ENCODE measurements around the gene BOLL. TPM values are rescaled to one million over a fixed set of nuclear protein-coding genes. Genes with fewer than 3 reads are reported as not detected.
"Not testable (repeated sequence)": the region's sequence is repeated elsewhere in the genome, so short reads cannot be mapped to it uniquely, and the experiment has no call there.

Gene BOLL
- total RNA-seq, 1 donor from 2014 or later = not detected

DNA sequence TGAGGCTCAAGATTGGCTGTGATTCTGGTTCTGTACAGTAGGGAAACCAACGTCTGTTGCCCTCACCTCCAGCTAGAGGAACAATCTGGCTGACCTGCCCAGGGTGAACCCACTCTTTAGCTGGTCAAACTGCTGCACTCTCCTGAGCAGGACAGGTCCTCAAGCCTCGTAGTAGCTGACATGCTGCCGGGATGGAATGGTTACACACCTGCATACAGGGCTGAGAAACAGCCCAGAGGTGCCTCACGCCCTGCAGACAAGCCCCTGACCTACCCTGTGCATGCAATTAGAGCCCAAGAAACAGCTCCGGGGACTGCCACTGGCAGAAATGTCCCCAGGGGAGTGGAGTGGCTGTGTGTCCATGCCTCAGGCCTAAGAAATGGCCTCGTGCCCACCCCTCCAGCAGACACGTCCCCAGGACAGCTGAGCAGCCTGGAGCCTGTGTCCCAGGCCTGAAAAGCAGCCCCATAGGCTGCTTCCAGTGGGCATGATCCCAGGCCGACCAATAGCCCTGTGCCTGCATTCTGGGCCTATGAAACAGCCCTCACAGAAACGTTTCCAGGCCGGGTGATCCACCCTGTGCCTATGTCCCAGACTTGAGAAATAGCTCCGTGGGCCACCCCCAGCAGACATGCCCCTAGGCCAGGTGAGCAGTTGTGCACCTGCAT, 25.4 kb downstream of the BOLL start:
- peak; percentile 10 for ATAC-seq
- TF ChIP-seq, protein P1, sequence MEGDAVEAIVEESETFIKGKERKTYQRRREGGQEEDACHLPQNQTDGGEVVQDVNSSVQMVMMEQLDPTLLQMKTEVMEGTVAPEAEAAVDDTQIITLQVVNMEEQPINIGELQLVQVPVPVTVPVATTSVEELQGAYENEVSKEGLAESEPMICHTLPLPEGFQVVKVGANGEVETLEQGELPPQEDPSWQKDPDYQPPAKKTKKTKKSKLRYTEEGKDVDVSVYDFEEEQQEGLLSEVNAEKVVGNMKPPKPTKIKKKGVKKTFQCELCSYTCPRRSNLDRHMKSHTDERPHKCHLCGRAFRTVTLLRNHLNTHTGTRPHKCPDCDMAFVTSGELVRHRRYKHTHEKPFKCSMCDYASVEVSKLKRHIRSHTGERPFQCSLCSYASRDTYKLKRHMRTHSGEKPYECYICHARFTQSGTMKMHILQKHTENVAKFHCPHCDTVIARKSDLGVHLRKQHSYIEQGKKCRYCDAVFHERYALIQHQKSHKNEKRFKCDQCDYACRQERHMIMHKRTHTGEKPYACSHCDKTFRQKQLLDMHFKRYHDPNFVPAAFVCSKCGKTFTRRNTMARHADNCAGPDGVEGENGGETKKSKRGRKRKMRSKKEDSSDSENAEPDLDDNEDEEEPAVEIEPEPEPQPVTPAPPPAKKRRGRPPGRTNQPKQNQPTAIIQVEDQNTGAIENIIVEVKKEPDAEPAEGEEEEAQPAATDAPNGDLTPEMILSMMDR (IDR thresholded peaks at IDR 0.05) = no peak
- Histone ChIP-seq H3K27ac (no peak overlapping the region), H3K27me3 (no peaks in the 10 kb centered on the region), H3K4me3 (no peak overlapping the region), H3K36me3 (no peaks in the 10 kb centered on the region), H3K4me1 (no peaks in the 10 kb centered on the region), H3K9me3 (no peaks in the 10 kb centered on the region)
- DNase-seq = no peak
- intact Hi-C loops (cut with DNase I) = no loop called here

DNA sequence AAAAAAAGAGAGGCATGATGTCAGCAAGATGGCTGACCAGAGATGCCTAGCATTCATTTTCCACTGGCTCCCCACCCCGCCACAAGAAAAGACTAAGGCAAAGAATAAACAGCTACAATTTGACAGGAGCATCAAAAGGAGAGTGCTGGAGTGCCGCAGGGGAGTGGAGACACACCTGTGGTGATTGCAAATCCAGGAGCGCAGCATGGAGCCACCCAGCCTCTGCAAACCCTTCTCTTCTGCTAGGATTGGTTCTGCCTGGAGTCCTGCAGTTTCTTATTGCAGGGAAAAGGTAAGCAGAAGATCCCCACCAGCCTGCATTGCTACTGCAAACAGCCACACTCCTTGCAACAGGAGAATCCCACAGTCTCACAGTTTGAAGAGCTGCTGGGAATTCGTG, 26.1 kb downstream of the BOLL start:
- ATAC-seq = no peak
- no peaks in the 10 kb centered on the region for H3K27me3 ChIP-seq
- intact Hi-C loops (cut with DNase I) = no loop called here
- H3K4me1 ChIP-seq = no peaks in the 10 kb centered on the region
- H3K9me3 ChIP-seq = no peaks in the 10 kb centered on the region
- H3K27ac ChIP-seq = no peak overlapping the region
- H3K36me3 ChIP-seq = no peaks in the 10 kb centered on the region
- TF ChIP-seq, protein P1 (IDR thresholded peaks at IDR 0.05) = no peak
- DNase-seq = no peak
- H3K4me3 ChIP-seq = no peak overlapping the region

DNA sequence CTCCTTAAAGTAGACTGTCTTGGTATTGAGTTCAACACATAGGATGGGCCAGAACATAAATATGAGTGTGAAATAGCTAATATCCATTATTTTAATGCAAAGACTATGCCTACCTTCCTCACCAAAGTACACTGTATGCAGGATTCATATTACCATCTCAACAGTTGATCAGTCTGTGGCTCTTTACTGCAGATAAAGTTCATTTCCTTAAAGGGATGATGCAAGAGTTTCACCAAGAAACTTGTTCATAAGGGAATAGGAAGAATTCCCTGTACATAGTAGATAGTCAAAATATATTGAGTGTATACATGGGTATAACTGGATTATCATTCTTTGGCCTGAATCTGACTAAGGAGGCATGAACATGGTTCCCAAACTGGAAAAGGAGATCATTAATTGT, 44.9 kb downstream of the BOLL start:
- Histone ChIP-seq H3K9me3 (no peaks in the 10 kb centered on the region), H3K4me3 (no peak overlapping the region), H3K36me3 (no peaks in the 10 kb centered on the region), H3K4me1 (no peaks in the 10 kb centered on the region), H3K27me3 (no peaks in the 10 kb centered on the region), H3K27ac (no peak overlapping the region)
- intact Hi-C loops (cut with DNase I) = no loop called here
- DNase-seq (no peak), ATAC-seq (no peak)
- TF ChIP-seq, protein P1 (IDR thresholded peaks at IDR 0.05) = no peak

DNA sequence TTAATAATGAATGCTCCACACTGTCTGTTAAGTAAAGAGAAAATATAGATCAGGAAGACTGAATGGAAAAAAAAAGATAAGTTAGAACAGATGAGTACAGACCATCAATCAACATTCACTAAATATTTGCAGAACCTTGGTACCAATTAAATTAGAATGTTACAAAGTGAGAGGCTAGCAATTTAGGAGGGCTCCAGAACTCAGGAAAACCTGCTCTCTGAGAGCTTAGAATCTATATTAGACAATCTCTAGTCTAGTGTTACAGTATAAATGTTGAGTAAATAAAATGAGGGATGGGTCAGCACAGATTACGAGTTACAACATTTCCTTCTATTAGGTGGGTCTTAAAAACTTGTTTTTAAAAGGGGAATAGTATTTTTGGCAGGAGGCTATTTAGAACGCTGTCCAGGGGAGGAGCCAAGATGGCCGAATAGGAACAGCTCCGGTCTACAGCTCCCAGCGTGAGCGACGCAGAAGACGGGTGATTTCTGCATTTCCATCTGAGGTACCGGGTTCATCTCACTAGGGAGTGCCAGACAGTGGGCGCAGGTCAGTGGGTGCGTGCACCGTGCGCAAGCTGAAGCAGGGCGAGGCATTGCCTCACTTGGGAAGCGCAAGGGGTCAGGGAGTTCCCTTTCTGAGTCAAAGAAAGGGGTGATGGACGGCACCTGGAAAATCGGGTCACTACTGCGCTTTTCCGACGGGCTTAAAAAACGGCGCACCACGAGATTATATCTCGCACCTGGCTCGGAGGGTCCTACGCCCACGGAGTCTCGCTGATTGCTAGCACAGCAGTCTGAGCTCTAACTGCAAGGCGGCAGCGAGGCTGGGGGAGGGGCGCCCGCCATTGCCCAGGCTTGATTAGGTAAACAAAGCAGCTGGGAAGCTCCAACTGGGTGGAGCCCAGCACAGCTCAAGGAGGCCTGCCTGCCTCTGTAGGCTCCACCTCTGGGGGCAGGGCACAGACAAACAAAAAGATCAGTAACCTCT, 56.3 kb downstream of the BOLL start:
- H3K9me3 ChIP-seq; H3K4me3 ChIP-seq; H3K36me3 ChIP-seq; ATAC-seq; H3K27me3 ChIP-seq; H3K27ac ChIP-seq; H3K4me1 ChIP-seq; DNase-seq; intact Hi-C loops (cut with DNase I): not testable (repeated sequence)

DNA sequence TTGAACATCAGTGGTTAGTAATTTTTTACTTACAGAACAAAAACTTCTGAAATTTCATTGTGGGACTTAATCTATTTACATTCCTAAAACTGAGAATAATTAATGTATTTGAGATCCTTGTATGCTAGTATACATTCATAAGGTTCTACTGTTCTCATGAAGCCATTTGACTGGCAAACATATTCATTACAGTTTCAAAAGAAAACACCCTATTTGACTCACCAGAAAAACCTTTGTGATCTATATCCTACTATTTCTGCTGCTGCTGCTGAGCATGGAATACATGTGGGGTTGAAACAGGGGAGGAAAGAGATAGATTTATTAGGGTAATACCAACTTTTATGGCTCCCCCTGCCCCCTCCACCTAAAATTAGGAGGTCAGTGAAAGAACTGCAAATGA, 58.1 kb downstream of the BOLL start:
- ATAC-seq (no peak), DNase-seq (no peak)
- Histone ChIP-seq H3K27me3 (no peaks in the 10 kb centered on the region), H3K4me1 (no peaks in the 10 kb centered on the region), H3K4me3 (no peak overlapping the region), H3K27ac (no peak overlapping the region), H3K9me3 (no peaks in the 10 kb centered on the region), H3K36me3 (no peaks in the 10 kb centered on the region)
- intact Hi-C loops (cut with DNase I) = no loop called here
- TF ChIP-seq, protein P1 (IDR thresholded peaks at IDR 0.05) = no peak

DNA sequence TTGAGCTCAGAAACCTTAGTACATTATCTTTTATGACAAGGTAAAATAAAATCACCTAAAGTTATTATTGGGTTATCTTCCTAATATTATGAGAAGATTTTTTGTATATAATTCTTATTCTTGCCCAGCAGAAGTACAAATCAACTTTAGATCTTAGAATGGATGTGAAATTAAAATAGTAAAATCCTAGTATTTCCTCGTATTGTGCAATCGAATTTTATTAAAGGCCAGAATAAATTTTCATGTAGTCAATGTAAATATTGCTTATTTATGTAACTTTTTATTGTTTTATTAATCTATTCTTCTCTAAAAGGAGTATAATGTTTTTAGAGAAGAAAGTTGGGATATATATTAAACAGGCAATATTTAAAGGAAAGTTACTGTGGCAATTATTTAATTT, 67.3 kb downstream of the BOLL start:
- no peak overlapping the region for H3K27ac ChIP-seq
- no peak overlapping the region for H3K4me3 ChIP-seq
- intact Hi-C loops (cut with DNase I) = no loop called here
- DNase-seq (no peak), ATAC-seq (no peak)
- no peaks in the 10 kb centered on the region for H3K27me3 ChIP-seq
- no peaks in the 10 kb centered on the region for H3K36me3 ChIP-seq
- no peaks in the 10 kb centered on the region for H3K9me3 ChIP-seq
- H3K4me1 ChIP-seq = no peaks in the 10 kb centered on the region
- TF ChIP-seq, protein P1 (IDR thresholded peaks at IDR 0.05) = no peak

Measured in upper lobe of right lung (tissue), 1 donor.